ENCODE results near the gene POLR1A. TPM values are rescaled to one million over a fixed set of nuclear protein-coding genes. Genes with fewer than 3 reads are reported as not detected.

Gene POLR1A
- total and polyA plus RNA-seq, 2 of the 13 experiments (the other 11 are each of a cell fraction or from before 2014, with no cell fraction given), result 7.2 to 39.9 TPM

- TF ChIP-seq ELF4 (CRISPR knock-in tag; IDR thresholded peaks at IDR 0.05; ENCODE audit: borderline replicate concordance) (no peak), USF2 (IDR thresholded peaks at IDR 0.05; ENCODE audit: low read depth, low read length) (no peak), USF2 (CRISPR knock-in tag; IDR thresholded peaks at IDR 0.05; ENCODE audit: borderline replicate concordance) (no peak)
These were observed 57.3 kb downstream of the POLR1A start (continued) for GRCh38 chr2:86048383-86048701.

GRCh38 chr2:86047575-86048382 is 57.9 kb downstream of the POLR1A start:
- no TSS peak for BruUV-seq (replicated peaks)
- ChIA-PET POLR2A (no interaction called here), CTCF (ENCODE audit: low intra/inter-chr PET ratio, low total read pairs) (no interaction called here)
- H3K9ac ChIP-seq (ENCODE audit: insufficient read depth, low read depth, low read length), result no peak overlapping the region
- in situ Hi-C loops (cut with HindIII; ENCODE audit: extremely low pct_ligation_motif_present, low pct_unique_long_range_greater_than_20kb), result no loop called here
- no peak overlapping the region for H2AFZ ChIP-seq (ENCODE audit: low read length)
- no peaks in the 10 kb centered on the region for H3K9me3 ChIP-seq (ENCODE audit: low read length)
- H4K20me1 ChIP-seq (ENCODE audit: insufficient read depth, low read length), result no peaks in the 10 kb centered on the region
- TF ChIP-seq SNAPC2 (CRISPR knock-in tag; IDR thresholded peaks at IDR 0.05) (no peak), RBM22 (optimal IDR thresholded peaks at IDR 0.05; ENCODE audit: low read length) (peak; percentile 69), ZEB1 (IDR thresholded peaks at IDR 0.05; ENCODE audit: insufficient replicate concordance, low read depth) (no peak)
- no peak overlapping the region for H3K4me2 ChIP-seq (ENCODE audit: low read depth, low read length)
- no peak overlapping the region for H3K27ac ChIP-seq (ENCODE audit: extremely low read length, insufficient read depth, low read length)
- 0 out of 2 replicates have a peak, but pooled peaks cover 6% of the 10 kb centered on the region for H3K4me1 ChIP-seq (ENCODE audit: insufficient read depth, low read length)
- H3K27me3 ChIP-seq (ENCODE audit: control insufficient read depth in 1 of 2, insufficient read depth in 2 of 2, low read length in 2 of 2), result no peaks in the 10 kb centered on the region
- ATAC-seq (no peak), FAIRE-seq (no peak), DNase-seq (ENCODE audit: low spot score) (no peak)
- H3K79me2 ChIP-seq (ENCODE audit: insufficient read depth, low read length), result no peaks in the 10 kb centered on the region
- WGBS (ENCODE audit: low lambda C conversion rate), result 94% methylated on average over 8 of the region's 8 CpGs
- H3K4me3 ChIP-seq (replicated peaks in 1 of 3; ENCODE audit: insufficient read depth in 1 of 3, low read depth in 2 of 3, low read length in 3 of 3), result no peak overlapping the region
- peaks cover 61 to 92% of the 10 kb centered on the region in 2 experiments for H3K36me3 ChIP-seq (replicated peaks in 1 of 2; ENCODE audit: control insufficient read depth in 1 of 2, insufficient read depth in 2 of 2, low read length in 2 of 2)
- intact Hi-C loops (cut with micrococcal nuclease; ENCODE audit: unreplicated experiment), result no loop called here
